A673 (cell line): Measurements from ENCODE around the gene CTNNA3. TPM values are rescaled to one million over a fixed set of nuclear protein-coding genes. Genes with fewer than 3 reads are reported as not detected.

Experiments used
- BruUV-seq: library from RNA; stranded (reverse); fragments of 400-500 nt; replicated peaks from 2 replicates; lab custom pipeline; 2021; lab: Mats Ljungman, UMichigan
- CTCF ChIA-PET: fragments of 300-600 bp; sonication (Branson Sonifier 250); formaldehyde crosslinking; loops from one replicate; lab custom pipeline; 2022; ENCODE audit warnings: antibody characterized with exemption; lab: Charles Lee
- POLR2A ChIA-PET: fragments of 300-600 bp; sonication (Branson Sonifier 250); formaldehyde crosslinking; loops from one replicate; lab custom pipeline; 2022; ENCODE audit warnings: antibody characterized with exemption; ENCODE audit not compliant: low non-redundant PET; lab: Charles Lee
- DNase-seq: peaks from one replicate; pipeline ENCODE4 v3.0.0-alpha.2; 2015; ENCODE audit warnings: low spot score
- H3K27ac ChIP-seq: fragments of 200-600 bp; sonication (generic); 2 replicates; pipeline ENCODE4 v1.5.1; 2016; ENCODE audit warnings: mixed run types, low read depth, mild to moderate bottlenecking, mixed read lengths, antibody characterized with exemption, low read length; ENCODE audit not compliant: poor library complexity, severe bottlenecking
- H3K27me3 ChIP-seq: fragments of 200-600 bp; sonication (generic); replicated peaks from 2 replicates; pipeline ENCODE4 v1.6.1; 2017; ENCODE audit warnings: mixed run types, low read depth, mild to moderate bottlenecking, mixed read lengths, antibody characterized with exemption, low read length; ENCODE audit not compliant: insufficient read depth, poor library complexity
- H3K36me3 ChIP-seq: fragments of 200-600 bp; sonication (generic); 2 replicates; pipeline ENCODE4 v1.6.1; 2016; ENCODE audit warnings: mixed run types, mild to moderate bottlenecking, mixed read lengths, antibody characterized with exemption, low read length; ENCODE audit not compliant: insufficient read depth, poor library complexity, severe bottlenecking
- H3K4me1 ChIP-seq: fragments of 200-600 bp; sonication (generic); 2 replicates; pipeline ENCODE4 v1.6.1; 2017; ENCODE audit warnings: mixed run types, mild to moderate bottlenecking, mixed read lengths, antibody characterized with exemption, low read length; ENCODE audit not compliant: insufficient read depth, poor library complexity, severe bottlenecking
- H3K4me3 ChIP-seq: fragments of 200-600 bp; sonication (generic); 2 replicates; pipeline ENCODE4 v1.5.1; 2016; ENCODE audit warnings: low read depth, mixed run types, mild to moderate bottlenecking, mixed read lengths, low read length; ENCODE audit not compliant: poor library complexity, severe bottlenecking
- H3K9me3 ChIP-seq: fragments of 200-600 bp; sonication (generic); 2 replicates; pipeline ENCODE4 v1.6.1; 2016; ENCODE audit warnings: mixed run types, low read depth, mild to moderate bottlenecking, mixed read lengths, antibody characterized with exemption, low read length; ENCODE audit not compliant: poor library complexity, severe bottlenecking
- EZH2 ChIP-seq: fragments of 200-600 bp; sonication (generic); IDR thresholded peaks from 2 replicates; pipeline ENCODE4 v1.6.1; 2017; ENCODE audit warnings: borderline replicate concordance, low read depth, mild to moderate bottlenecking, mixed read lengths, antibody characterized with exemption, low read length; ENCODE audit not compliant: poor library complexity, severe bottlenecking
- intact Hi-C: fragments of 100-400 bp; cut with micrococcal nuclease; formaldehyde crosslinking; loops from one replicate; pipeline ENCODE4 v1.10.0; 2022; ENCODE audit not compliant: unreplicated experiment
- total RNA-seq: library from RNA; stranded (reverse); gene quantifications from 2 replicates; pipeline ENCODE4 v1.2.3, GENCODE V29; 2021
- TF ChIP-seq, protein P1 (sequence below): fragments of 300-800, 200-600 bp; sonication (generic); conservative IDR thresholded peaks from 2 replicates; pipeline ENCODE4 v1.5.1; 2017; ENCODE audit warnings: low read depth, mild to moderate bottlenecking, antibody characterized with exemption, low read length, moderate library complexity, mixed read lengths

CTNNA3 gene
- total RNA-seq, 1 experiment from 2014 or later = not detected

DNA sequence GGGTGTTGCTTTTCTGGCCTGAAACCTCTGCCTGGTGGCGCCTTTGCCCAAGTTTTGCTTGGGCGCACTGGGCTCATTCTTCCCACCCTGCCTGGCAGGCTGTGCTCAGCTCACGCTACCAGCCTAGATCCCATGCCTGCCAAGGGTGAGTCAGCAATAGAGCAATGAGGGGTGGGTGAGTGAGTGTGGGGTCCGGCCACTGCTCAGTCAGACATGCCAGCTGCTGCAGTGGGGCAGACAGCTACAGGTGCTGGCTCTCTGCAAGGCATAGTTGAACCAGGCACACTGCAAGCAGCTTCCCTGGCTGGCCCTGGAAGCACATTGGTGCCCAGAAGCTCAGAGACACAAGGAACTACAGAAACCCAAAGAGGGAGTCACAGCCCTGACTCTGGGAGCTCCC is 1451.0 kb downstream of the CTNNA3 start:
- no peaks in the 10 kb centered on the region for H3K4me1 ChIP-seq
- H3K36me3 ChIP-seq = no peaks in the 10 kb centered on the region
- ChIA-PET POLR2A (no interaction called here), CTCF (no interaction called here)
- DNase-seq = no peak
- H3K27ac ChIP-seq = no peak overlapping the region
- intact Hi-C loops = no loop called here
- no peak overlapping the region for H3K4me3 ChIP-seq
- no peaks in the 10 kb centered on the region for H3K9me3 ChIP-seq
- BruUV-seq = no TSS peak
- TF ChIP-seq EZH2 = no peak
- H3K27me3 ChIP-seq = no peaks in the 10 kb centered on the region

DNA sequence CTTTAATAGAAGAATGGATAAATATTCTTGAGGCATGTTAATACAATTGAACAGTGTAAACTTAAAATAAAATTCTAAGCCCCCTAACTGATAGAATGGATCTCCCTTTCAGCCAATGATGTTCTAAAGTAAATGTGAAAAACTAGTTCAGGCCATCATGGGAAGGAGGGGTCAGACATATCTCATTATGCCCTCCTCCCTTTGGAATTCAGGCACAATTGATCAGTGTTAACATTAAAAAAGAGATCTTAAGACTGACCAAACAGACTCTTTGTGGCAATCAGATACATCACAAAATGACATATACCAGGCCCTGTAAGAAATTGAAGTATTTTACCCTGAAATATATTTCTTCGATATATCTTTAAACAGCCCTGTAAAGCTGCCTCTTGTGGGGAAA is 1453.1 kb downstream of the CTNNA3 start:
- Histone ChIP-seq H3K27me3 (no peaks in the 10 kb centered on the region), H3K27ac (no peak overlapping the region), H3K4me3 (no peak overlapping the region), H3K4me1 (no peaks in the 10 kb centered on the region), H3K36me3 (no peaks in the 10 kb centered on the region), H3K9me3 (no peaks in the 10 kb centered on the region)
- CTCF ChIA-PET = no interaction called here
- intact Hi-C loops = no loop called here
- no TSS peak for BruUV-seq
- DNase-seq = no peak
- POLR2A ChIA-PET = no interaction called here
- TF ChIP-seq, protein P1, sequence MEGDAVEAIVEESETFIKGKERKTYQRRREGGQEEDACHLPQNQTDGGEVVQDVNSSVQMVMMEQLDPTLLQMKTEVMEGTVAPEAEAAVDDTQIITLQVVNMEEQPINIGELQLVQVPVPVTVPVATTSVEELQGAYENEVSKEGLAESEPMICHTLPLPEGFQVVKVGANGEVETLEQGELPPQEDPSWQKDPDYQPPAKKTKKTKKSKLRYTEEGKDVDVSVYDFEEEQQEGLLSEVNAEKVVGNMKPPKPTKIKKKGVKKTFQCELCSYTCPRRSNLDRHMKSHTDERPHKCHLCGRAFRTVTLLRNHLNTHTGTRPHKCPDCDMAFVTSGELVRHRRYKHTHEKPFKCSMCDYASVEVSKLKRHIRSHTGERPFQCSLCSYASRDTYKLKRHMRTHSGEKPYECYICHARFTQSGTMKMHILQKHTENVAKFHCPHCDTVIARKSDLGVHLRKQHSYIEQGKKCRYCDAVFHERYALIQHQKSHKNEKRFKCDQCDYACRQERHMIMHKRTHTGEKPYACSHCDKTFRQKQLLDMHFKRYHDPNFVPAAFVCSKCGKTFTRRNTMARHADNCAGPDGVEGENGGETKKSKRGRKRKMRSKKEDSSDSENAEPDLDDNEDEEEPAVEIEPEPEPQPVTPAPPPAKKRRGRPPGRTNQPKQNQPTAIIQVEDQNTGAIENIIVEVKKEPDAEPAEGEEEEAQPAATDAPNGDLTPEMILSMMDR = no peak
- no peak for TF ChIP-seq EZH2

DNA sequence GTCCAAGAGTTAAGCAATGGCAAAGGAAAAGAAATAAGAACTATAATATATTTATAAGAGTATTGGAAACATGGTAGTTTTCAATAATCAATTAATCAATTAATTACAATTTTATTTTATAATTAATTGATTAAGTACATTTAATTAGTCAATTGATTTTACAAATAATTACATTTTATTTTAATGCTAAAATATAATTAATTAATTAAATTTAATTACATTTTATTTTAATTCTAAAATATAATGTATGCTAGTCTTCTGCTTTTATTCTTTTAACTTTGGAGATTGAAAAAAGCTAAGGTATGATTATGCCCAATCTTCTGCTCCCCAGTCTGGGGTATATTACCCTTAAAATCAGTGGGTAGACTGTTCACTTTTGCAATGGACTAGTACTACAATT is 1456.9 kb downstream of the CTNNA3 start:
- no peaks in the 10 kb centered on the region for H3K27me3 ChIP-seq
- no peaks in the 10 kb centered on the region for H3K36me3 ChIP-seq
- intact Hi-C loops = no loop called here
- H3K27ac ChIP-seq = no peak overlapping the region
- CTCF ChIA-PET = no interaction called here
- no peaks in the 10 kb centered on the region for H3K4me1 ChIP-seq
- H3K4me3 ChIP-seq = no peak overlapping the region
- no peak for DNase-seq
- H3K9me3 ChIP-seq = no peaks in the 10 kb centered on the region
- POLR2A ChIA-PET = no interaction called here
- TF ChIP-seq, protein P1 = no peak
- TF ChIP-seq EZH2 = no peak
- BruUV-seq = no TSS peak

DNA sequence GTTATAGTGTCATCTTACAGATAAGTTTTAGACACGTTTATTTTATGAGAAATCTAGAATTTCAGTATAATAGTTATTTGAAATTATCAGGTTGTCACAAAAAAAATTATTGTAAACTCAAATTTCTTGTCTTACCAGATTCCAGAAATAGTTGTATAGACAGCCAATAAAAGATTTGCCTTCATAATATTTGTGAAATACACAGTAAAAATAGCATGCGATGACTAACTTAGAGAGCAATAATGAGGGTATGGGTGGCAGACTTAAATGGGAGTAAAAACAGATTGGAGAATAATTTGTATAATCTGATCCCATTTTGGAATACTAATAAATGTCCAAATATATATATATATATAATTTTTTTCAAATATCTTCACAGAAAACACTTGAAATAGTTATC is 1457.7 kb downstream of the CTNNA3 start:
- intact Hi-C loops = no loop called here
- no peak for DNase-seq
- H3K27me3 ChIP-seq = no peaks in the 10 kb centered on the region
- no peak overlapping the region for H3K27ac ChIP-seq
- ChIA-PET POLR2A (no interaction called here), CTCF (no interaction called here)
- H3K4me3 ChIP-seq = no peak overlapping the region
- TF ChIP-seq, protein P1 = no peak
- no peak for TF ChIP-seq EZH2
- H3K4me1 ChIP-seq = no peaks in the 10 kb centered on the region
- no peaks in the 10 kb centered on the region for H3K9me3 ChIP-seq
- H3K36me3 ChIP-seq = no peaks in the 10 kb centered on the region
- no TSS peak for BruUV-seq
